Ramos (cell line): ENCODE data around the gene KIF21B.

Source experiments
- in situ Hi-C: fragments of 300-500 bp; cut with MboI; formaldehyde crosslinking; loops from one replicate; pipeline ENCODE4 v1.14.3; 2022; ENCODE audit warnings: low sequenced_read_pairs; ENCODE audit not compliant: unreplicated experiment

KIF21B gene

GRCh38 chr1:201048521-201048920, 25.0 kb upstream of the KIF21B start:
- in situ Hi-C loops: no loop called here

- in situ Hi-C loops: loop anchor here (5.0 kb wide), 1 partner anchor 67 kb away; no protein-coding TSS in a partner anchor
These were observed 20.6 kb upstream of the KIF21B start for GRCh38 chr1:201044119-201044518.

GRCh38 chr1:201042779-201043461, 19.4 kb upstream of the KIF21B start:
- in situ Hi-C loops: loop anchor here (5.0 kb wide), 1 partner anchor 66 kb away; no protein-coding TSS in a partner anchor

- in situ Hi-C loops: loop anchor here (5.0 kb wide), 1 partner anchor 64 kb away; no protein-coding TSS in a partner anchor
These were observed 17.5 kb upstream of the KIF21B start for GRCh38 chr1:201041011-201041410.

DNA sequence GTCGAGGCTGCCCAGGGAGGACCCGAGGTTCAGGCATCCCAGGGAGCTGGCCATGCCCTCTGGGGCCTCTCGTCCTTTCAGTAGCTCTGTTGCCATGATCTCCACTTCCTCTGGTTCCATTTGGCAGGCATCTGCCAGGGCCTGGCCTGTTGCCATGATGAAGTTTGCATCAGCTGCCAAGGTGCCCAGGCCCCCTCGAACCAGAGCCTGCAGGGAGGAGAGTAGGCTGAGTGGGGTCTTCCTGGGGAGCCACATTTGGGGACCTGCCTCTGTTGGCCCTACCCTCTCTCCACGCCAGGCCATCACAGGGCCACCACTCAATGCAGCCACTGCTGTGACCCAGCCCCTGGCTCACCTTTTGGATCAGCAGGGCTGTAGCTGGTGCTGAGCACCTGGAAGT, 16.4 kb upstream of the KIF21B start:
- in situ Hi-C loops: loop anchor here (5.0 kb wide), 1 partner anchor 63 kb away; no protein-coding TSS in a partner anchor

DNA sequence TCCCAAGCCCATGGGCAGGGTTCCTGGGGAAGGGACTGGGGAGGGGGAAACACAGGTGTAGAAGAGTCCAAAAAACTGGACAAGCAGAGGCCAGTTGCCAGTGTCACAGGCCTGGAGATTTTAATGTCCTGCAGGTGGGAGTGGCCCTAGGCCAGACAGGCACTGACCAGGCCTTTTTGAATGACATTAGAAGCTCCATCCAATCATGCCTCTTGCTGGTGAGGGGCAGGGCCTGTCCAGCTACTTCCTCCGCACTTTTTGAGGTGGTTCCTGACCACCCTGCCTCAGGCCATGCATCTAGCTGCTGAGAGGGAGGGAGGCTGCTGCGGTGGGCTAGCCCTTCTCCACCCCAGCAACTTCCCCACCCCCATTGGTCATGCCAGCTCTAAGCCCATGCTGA, 15.9 kb upstream of the KIF21B start:
- in situ Hi-C loops: no loop called here

GRCh38 chr1:201038186-201038876, 14.8 kb upstream of the KIF21B start:
- in situ Hi-C loops: no loop called here

- in situ Hi-C loops: no loop called here
These were observed 12.8 kb upstream of the KIF21B start for GRCh38 chr1:201036188-201036842.

- in situ Hi-C loops: no loop called here
These were observed 11.2 kb upstream of the KIF21B start for GRCh38 chr1:201034671-201035070.

GRCh38 chr1:201032408-201032807, 8.9 kb upstream of the KIF21B start:
- in situ Hi-C loops: no loop called here

DNA sequence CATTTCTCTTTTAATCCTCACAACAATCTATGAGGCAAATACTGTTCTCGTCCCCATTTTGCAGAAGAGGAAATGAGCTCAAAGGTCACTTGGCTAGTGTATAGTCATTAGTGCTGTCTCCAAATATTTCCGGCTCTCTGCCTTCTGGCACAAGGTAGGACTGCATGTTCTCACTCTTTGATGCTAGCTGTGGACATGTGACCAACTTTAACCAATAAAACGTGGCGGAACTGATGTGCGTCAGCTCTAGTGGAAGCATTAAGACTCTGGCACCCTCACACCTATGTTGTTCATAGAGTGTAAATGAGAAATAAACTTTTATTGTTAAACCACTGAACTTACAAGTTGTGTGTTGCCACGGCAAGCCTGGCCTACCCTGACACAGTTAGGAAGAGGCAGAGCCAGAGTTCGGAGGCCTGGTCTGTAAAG, 5.0 kb upstream of the KIF21B start:
- in situ Hi-C loops: no loop called here

DNA sequence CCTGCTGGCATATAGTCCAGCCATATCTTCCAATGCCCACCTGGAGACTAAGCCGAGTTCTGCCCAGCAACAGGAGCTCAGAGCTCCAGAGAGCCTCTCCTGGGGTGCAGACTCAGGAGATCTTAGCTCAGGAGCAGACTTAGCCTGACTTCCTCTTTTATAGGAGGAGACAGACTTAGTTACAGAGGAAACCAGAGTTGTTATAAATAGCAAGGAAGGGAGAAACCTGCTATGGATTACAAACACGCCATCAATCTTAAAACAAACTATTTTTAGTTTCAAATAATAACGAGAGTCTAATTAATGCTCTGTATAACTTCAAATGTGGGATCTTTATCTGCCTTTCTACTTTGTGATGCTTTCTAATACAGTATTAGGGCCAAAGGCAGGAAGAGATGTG, 3.3 kb upstream of the KIF21B start:
- in situ Hi-C loops: no loop called here

GRCh38 chr1:201026234-201026633, 2.7 kb upstream of the KIF21B start:
- in situ Hi-C loops: no loop called here

DNA sequence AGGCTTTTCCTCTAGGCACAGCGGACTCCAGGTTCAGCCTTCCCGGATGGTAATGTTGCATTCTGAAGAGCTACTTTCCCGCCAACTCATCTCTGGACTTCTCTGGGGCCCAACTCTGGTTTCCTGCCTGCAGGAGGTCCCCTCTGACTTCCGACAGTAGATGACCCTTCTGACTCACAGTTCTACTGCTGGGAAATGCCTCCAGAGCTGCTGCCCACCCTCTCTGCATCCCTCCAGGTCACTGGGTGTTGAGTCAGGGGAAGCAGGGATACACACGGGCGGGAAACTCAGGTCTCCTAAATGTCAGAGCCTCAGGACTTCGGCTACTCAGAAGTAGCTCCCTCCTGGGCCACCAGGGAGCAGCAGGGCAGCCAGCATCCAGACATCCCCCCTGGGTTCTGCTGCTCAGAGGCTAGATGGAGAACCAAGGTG, 2.1 kb upstream of the KIF21B start:
- in situ Hi-C loops: no loop called here

- in situ Hi-C loops: no loop called here
These were observed 1.1 kb upstream of the KIF21B start for GRCh38 chr1:201024625-201024998.

DNA sequence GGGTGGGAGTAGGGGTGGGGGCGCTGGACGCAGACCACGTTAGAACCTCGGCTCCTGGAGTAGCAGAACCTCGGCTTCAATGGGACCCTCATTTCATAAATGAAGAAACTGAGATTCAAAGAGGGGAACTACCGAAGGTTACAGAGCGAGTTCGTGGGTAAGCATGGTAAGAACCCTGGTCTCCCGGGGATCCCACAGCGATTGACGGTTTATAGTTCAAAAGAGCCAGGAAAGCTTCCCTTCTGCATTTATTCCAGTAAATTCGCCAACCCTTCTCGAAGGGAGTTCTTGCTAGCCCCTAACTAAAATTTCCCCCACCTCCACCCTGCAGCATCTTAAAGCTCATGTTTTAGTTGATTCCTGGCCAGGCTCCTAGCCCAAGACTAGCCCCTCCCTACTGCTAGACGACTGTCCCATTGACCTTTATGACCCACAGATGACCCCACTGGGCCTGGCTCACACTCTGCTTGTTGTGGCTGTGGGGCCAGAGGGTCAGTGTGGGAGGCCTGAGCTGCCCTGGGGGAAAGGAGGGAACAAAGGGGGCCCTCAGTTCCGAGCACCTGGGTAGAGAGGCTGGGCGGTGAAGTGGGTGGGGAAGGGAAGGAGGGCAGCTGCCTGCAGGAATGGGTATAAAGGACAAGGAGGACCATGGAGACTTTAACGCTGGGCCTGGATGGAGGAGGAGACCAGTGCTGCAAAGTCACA, 558 bp upstream of the KIF21B start:
- in situ Hi-C loops: no loop called here

- in situ Hi-C loops: no loop called here
These were observed 546 bp downstream of the KIF21B start for GRCh38 chr1:201022820-201023516.

GRCh38 chr1:201022493-201022819, 1.1 kb downstream of the KIF21B start:
- in situ Hi-C loops: no loop called here

DNA sequence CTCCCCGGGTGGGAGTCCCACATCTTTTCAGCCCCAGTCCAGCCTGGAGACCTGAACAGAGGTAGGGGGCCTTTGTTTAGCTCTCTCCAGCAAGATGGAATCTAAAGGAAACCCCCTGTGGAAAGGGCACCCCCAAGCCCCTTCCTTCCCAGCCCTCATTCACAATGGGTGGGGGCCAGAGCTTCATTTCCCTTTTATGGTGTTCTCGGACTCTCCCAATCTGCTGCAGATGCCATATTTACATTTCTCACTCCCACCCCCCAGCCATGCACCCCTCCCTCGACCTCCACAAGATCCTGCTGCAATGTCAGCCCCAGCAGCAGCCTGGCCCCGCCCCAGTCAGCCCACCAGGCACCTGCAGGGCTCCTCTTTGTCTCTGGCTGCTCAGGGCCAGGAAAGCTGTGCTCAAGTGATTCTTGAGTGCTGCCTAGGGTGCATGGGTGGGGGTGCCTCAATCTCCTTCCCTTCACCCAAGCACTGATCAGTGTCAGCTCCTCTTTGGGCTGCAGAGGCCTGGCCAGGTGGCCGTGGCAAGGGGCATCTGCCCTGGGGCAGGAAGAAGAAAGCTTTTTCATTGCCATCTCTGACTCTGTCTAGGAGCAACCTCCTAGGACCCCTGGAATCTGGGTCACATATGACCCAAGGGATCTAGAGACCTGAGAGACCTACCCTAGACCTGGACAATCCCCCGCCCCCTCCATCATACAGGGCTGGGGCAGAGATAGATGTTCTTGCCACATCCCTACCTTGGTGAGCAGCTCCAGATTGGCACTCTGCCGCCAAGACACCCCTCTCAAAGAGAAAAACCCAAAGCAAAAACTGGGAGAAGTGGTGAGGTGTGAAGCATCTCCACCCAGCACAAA, 1.7 kb downstream of the KIF21B start:
- in situ Hi-C loops: no loop called here
